GM13977 (cell line): ENCODE measurements around the gene SEL1L3.
A peak's percentile ranks its signal among the peaks of the same experiment; 100 is the strongest.
"Not testable (repeated sequence)": the region's sequence is repeated elsewhere in the genome, so short reads cannot be mapped to it uniquely, and the experiment has no call there.

Experiments used
- DNase-seq: peaks from one replicate; pipeline ENCODE4 v3.0.0; 2012; ENCODE audit warnings: low spot score
- in situ Hi-C: fragments of 300-500 bp; cut with MboI; formaldehyde crosslinking; loops from one replicate; pipeline ENCODE4 v1.12.0; 2022; ENCODE audit warnings: low sequenced_read_pairs, low pct_unique_long_range_greater_than_20kb, mixed read lengths, inconsistent platforms; ENCODE audit not compliant: unreplicated experiment
- TF ChIP-seq, protein P1 (sequence below): IDR thresholded peaks from 2 replicates; pipeline ENCODE4 v1.5.1; 2012; ENCODE audit warnings: mild to moderate bottlenecking, control low read depth; ENCODE audit not compliant: insufficient read depth; ENCODE audit errors: extremely low read depth, missing control alignments

SEL1L3 gene

GRCh38 chr4:25862411-25863346, at the start of gene SEL1L3:
SEL1L3 (minus strand) TSS chr4:25862988; CDS start chr4:25862836, 152 bp downstream.
- peak; percentile 86 for DNase-seq
- TF ChIP-seq, protein P1, sequence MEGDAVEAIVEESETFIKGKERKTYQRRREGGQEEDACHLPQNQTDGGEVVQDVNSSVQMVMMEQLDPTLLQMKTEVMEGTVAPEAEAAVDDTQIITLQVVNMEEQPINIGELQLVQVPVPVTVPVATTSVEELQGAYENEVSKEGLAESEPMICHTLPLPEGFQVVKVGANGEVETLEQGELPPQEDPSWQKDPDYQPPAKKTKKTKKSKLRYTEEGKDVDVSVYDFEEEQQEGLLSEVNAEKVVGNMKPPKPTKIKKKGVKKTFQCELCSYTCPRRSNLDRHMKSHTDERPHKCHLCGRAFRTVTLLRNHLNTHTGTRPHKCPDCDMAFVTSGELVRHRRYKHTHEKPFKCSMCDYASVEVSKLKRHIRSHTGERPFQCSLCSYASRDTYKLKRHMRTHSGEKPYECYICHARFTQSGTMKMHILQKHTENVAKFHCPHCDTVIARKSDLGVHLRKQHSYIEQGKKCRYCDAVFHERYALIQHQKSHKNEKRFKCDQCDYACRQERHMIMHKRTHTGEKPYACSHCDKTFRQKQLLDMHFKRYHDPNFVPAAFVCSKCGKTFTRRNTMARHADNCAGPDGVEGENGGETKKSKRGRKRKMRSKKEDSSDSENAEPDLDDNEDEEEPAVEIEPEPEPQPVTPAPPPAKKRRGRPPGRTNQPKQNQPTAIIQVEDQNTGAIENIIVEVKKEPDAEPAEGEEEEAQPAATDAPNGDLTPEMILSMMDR: no peak
- in situ Hi-C loops: no loop called here

DNA sequence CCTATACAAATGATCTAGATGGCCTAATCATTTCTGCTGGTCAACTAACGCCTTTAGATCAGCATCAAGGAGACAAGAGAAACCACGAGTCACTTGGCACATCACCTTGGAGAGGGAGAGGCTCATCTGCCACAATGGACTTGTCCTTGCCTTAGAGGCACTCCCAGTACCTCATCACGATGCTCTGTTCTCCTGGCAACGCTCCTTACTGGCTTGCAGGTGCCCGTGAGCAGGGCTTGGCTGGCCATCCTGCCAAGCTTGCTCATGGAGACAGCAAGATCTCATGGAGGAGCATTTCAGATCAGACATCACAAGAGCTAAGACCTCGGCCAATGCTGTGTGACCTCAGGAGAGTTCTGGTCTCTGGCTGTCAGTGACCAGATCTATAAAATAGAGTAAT, 48.6 kb upstream of the SEL1L3 start:
- TF ChIP-seq, protein P1: no peak
- no peak for DNase-seq
- in situ Hi-C loops: no loop called here

- TF ChIP-seq, protein P1: no peak
- in situ Hi-C loops: no loop called here
- no peak for DNase-seq
These were observed 45.7 kb upstream of the SEL1L3 start for GRCh38 chr4:25908491-25908901.

GRCh38 chr4:25906113-25906512, 43.3 kb upstream of the SEL1L3 start:
- in situ Hi-C loops, DNase-seq: not testable (repeated sequence)

GRCh38 chr4:25905371-25905770, 42.6 kb upstream of the SEL1L3 start:
- in situ Hi-C loops: no loop called here
- TF ChIP-seq, protein P1: no peak
- DNase-seq: no peak

- in situ Hi-C loops: no loop called here
- TF ChIP-seq, protein P1: no peak
- no peak for DNase-seq
These were observed 41.9 kb upstream of the SEL1L3 start for GRCh38 chr4:25904748-25905082.
